HEK293 (cell line): Measurements from ENCODE around the gene NEIL1.
A peak's percentile ranks its signal among the peaks of the same experiment; 100 is the strongest.

Experiments used
- ELK4 ChIP-seq: IDR thresholded peaks from 2 replicates; pipeline ENCODE4 v1.6.1; 2011; ENCODE audit warnings: mild to moderate bottlenecking, low read depth, low read length, borderline replicate concordance
- HOXA7 ChIP-seq: sonication (generic); formaldehyde crosslinking; IDR thresholded peaks from 2 replicates; pipeline ENCODE4 v1.8.1; 2022; ENCODE audit warnings: missing genetic modification reagents, borderline replicate concordance
- KLF16 ChIP-seq: fragments of 450-650 bp; formaldehyde crosslinking; IDR thresholded peaks from 2 replicates; pipeline ENCODE4 v1.5.1; 2017; ENCODE audit warnings: missing biosample characterization, missing genetic modification characterization
- MYNN ChIP-seq: fragments of 450-650 bp; formaldehyde crosslinking; IDR thresholded peaks from 2 replicates; pipeline ENCODE4 v1.5.1; 2016; ENCODE audit warnings: missing biosample characterization, missing genetic modification characterization, borderline replicate concordance
- PATZ1 ChIP-seq: fragments of 450-650 bp; formaldehyde crosslinking; IDR thresholded peaks from 2 replicates; pipeline ENCODE4 v1.5.1; 2016; ENCODE audit warnings: missing biosample characterization, missing genetic modification characterization
- PRDM1 ChIP-seq: fragments of 450-650 bp; formaldehyde crosslinking; IDR thresholded peaks from 2 replicates; pipeline ENCODE4; 2016; ENCODE audit warnings: missing biosample characterization, missing genetic modification characterization
- SALL2 ChIP-seq: fragments of 450-650 bp; formaldehyde crosslinking; IDR thresholded peaks from 2 replicates; pipeline ENCODE4 v1.5.0; 2017; ENCODE audit warnings: missing biosample characterization, mild to moderate bottlenecking, missing genetic modification characterization, borderline replicate concordance
- SETDB1 ChIP-seq: IDR thresholded peaks from one replicate; pipeline ENCODE4 v1.6.1; 2017; ENCODE audit warnings: mild to moderate bottlenecking, low read length, moderate library complexity, mixed read lengths; ENCODE audit not compliant: insufficient read length
- ZFP3 ChIP-seq: fragments of 450-650 bp; formaldehyde crosslinking; IDR thresholded peaks from 2 replicates; pipeline ENCODE4 v1.5.1; 2016; ENCODE audit warnings: low read depth, missing biosample characterization, missing genetic modification characterization
- ZNF112 ChIP-seq: fragments of 450-650 bp; formaldehyde crosslinking; IDR thresholded peaks from 2 replicates; pipeline ENCODE4 v1.5.0; 2017; ENCODE audit warnings: missing biosample characterization, missing genetic modification characterization
- ZNF121 ChIP-seq: fragments of 450-650 bp; formaldehyde crosslinking; IDR thresholded peaks from 2 replicates; pipeline ENCODE4 v1.5.1; 2016; ENCODE audit warnings: missing biosample characterization, missing genetic modification characterization
- ZNF133 ChIP-seq: fragments of 450-650 bp; formaldehyde crosslinking; IDR thresholded peaks from 2 replicates; pipeline ENCODE4 v1.5.1; 2016; ENCODE audit warnings: missing biosample characterization, missing genetic modification characterization
- ZNF138 ChIP-seq: fragments of 450-650 bp; formaldehyde crosslinking; IDR thresholded peaks from 2 replicates; pipeline ENCODE4 v1.5.1; 2016; ENCODE audit warnings: missing biosample characterization, missing genetic modification characterization, borderline replicate concordance
- ZNF155 ChIP-seq: fragments of 450-650 bp; formaldehyde crosslinking; IDR thresholded peaks from 2 replicates; pipeline ENCODE4 v1.5.1; 2016; ENCODE audit warnings: missing biosample characterization, missing genetic modification characterization
- ZNF157 ChIP-seq: fragments of 450-650 bp; formaldehyde crosslinking; IDR thresholded peaks from 2 replicates; pipeline ENCODE4 v1.5.1; 2016; ENCODE audit warnings: missing biosample characterization, missing genetic modification characterization
- ZNF175 ChIP-seq: fragments of 450-650 bp; formaldehyde crosslinking; IDR thresholded peaks from 2 replicates; pipeline ENCODE4 v1.5.1; 2016; ENCODE audit warnings: missing biosample characterization, missing genetic modification characterization
- ZNF18 ChIP-seq: fragments of 450-650 bp; formaldehyde crosslinking; IDR thresholded peaks from 2 replicates; pipeline ENCODE4 v1.5.1; 2016; ENCODE audit warnings: missing biosample characterization, missing genetic modification characterization
- ZNF19 ChIP-seq: fragments of 450-650 bp; formaldehyde crosslinking; IDR thresholded peaks from 2 replicates; pipeline ENCODE4; 2016; ENCODE audit warnings: missing biosample characterization, missing genetic modification characterization, low read depth
- ZNF202 ChIP-seq: fragments of 450-650 bp; formaldehyde crosslinking; IDR thresholded peaks from 2 replicates; pipeline ENCODE4 v1.5.1; 2016; ENCODE audit warnings: missing biosample characterization, missing genetic modification characterization, borderline replicate concordance
- ZNF280D ChIP-seq: fragments of 450-650 bp; formaldehyde crosslinking; IDR thresholded peaks from 2 replicates; pipeline ENCODE4 v1.5.1; 2016; ENCODE audit warnings: missing biosample characterization, missing genetic modification characterization
- ZNF292 ChIP-seq: fragments of 450-650 bp; formaldehyde crosslinking; IDR thresholded peaks from 2 replicates; pipeline ENCODE4 v1.5.1; 2016; ENCODE audit warnings: low read depth, missing biosample characterization, missing genetic modification characterization, borderline replicate concordance
- ZNF394 ChIP-seq: fragments of 450-650 bp; formaldehyde crosslinking; IDR thresholded peaks from 2 replicates; pipeline ENCODE4 v1.5.1; 2016; ENCODE audit warnings: missing biosample characterization, missing genetic modification characterization, mild to moderate bottlenecking, moderate library complexity, borderline replicate concordance
- ZNF426 ChIP-seq: fragments of 450-650 bp; formaldehyde crosslinking; IDR thresholded peaks from 2 replicates; pipeline ENCODE4 v1.5.1; 2017; ENCODE audit warnings: missing biosample characterization, missing genetic modification characterization, mild to moderate bottlenecking, inconsistent platforms, moderate library complexity
- ZNF433 ChIP-seq: fragments of 450-650 bp; formaldehyde crosslinking; IDR thresholded peaks from 2 replicates; pipeline ENCODE4 v1.5.1; 2016; ENCODE audit warnings: missing biosample characterization, missing genetic modification characterization, low read depth
- ZNF473 ChIP-seq: fragments of 450-650 bp; formaldehyde crosslinking; IDR thresholded peaks from 2 replicates; pipeline ENCODE4 v1.5.1; 2017; ENCODE audit warnings: missing biosample characterization, missing genetic modification characterization
- ZNF513 ChIP-seq: fragments of 450-650 bp; IDR thresholded peaks from 2 replicates; pipeline ENCODE4 v1.5.1; 2018; ENCODE audit warnings: missing biosample characterization, missing genetic modification characterization
- ZNF530 ChIP-seq: fragments of 450-650 bp; formaldehyde crosslinking; IDR thresholded peaks from 2 replicates; pipeline ENCODE4 v1.5.1; 2016; ENCODE audit warnings: low read depth, missing biosample characterization, missing genetic modification characterization
- ZNF76 ChIP-seq: fragments of 450-650 bp; formaldehyde crosslinking; IDR thresholded peaks from 2 replicates; pipeline ENCODE4; 2016; ENCODE audit warnings: low read depth, missing biosample characterization, missing genetic modification characterization, borderline replicate concordance
- ZNF768 ChIP-seq: fragments of 450-650 bp; formaldehyde crosslinking; IDR thresholded peaks from 2 replicates; pipeline ENCODE4 v1.5.1; 2018; ENCODE audit warnings: missing biosample characterization, mild to moderate bottlenecking, missing genetic modification characterization
- ZNF791 ChIP-seq: fragments of 450-650 bp; formaldehyde crosslinking; IDR thresholded peaks from 2 replicates; pipeline ENCODE4 v1.5.1; 2016; ENCODE audit warnings: missing biosample characterization, missing genetic modification characterization
- ZXDB ChIP-seq: fragments of 450-650 bp; formaldehyde crosslinking; IDR thresholded peaks from 2 replicates; pipeline ENCODE4 v1.5.1; 2016; ENCODE audit warnings: missing biosample characterization, missing genetic modification characterization

The NEIL1 gene

GRCh38 chr15:75347222-75348033 lies 589 bp downstream of the NEIL1 start (continued):
- no peak for TF ChIP-seq ZNF133
- no peak for TF ChIP-seq ZNF433 (tag by site-specific recombination)
- TF ChIP-seq ZNF202 (tag by site-specific recombination), result 0 out of 2 replicates have a peak, but pooled peaks have one; percentile 7
- no peak for TF ChIP-seq SETDB1
- TF ChIP-seq ZNF280D (tag by site-specific recombination), result no peak
- no peak for TF ChIP-seq ZNF513 (tag by site-specific recombination)
- no peak for TF ChIP-seq ELK4
- no peak for TF ChIP-seq HOXA7 (CRISPR knock-in tag)
- no peak for TF ChIP-seq ZFP3 (tag by site-specific recombination)
- TF ChIP-seq ZNF292, result no peak
- no peak for TF ChIP-seq ZNF155 (tag by site-specific recombination)
- no peak for TF ChIP-seq ZNF791 (tag by site-specific recombination)
- TF ChIP-seq MYNN (tag by site-specific recombination), result peak; percentile 50; the same call in 1 of the 2 replicates
- peak; percentile 99 for TF ChIP-seq PATZ1
- peak; percentile 92 for TF ChIP-seq ZNF76 (tag by site-specific recombination)
- no peak for TF ChIP-seq PRDM1
- peak; percentile 71 for TF ChIP-seq ZNF394 (tag by site-specific recombination)
- no peak for TF ChIP-seq ZNF138 (tag by site-specific recombination)
- TF ChIP-seq ZNF175 (tag by site-specific recombination), result no peak
- peak; percentile 96 for TF ChIP-seq ZXDB (tag by site-specific recombination)
- TF ChIP-seq ZNF768 (tag by site-specific recombination), result no peak; the same call in 1 of the 2 replicates
- TF ChIP-seq ZNF19, result no peak
- TF ChIP-seq SALL2 (tag by site-specific recombination), result no peak
- no peak for TF ChIP-seq ZNF473 (tag by site-specific recombination)
- 0 out of 2 replicates have a peak, but pooled peaks have one; percentile 36 for TF ChIP-seq ZNF121
- peak; percentile 98 for TF ChIP-seq KLF16 (tag by site-specific recombination)
- TF ChIP-seq ZNF112 (tag by site-specific recombination), result no peak
- no peak for TF ChIP-seq ZNF18 (tag by site-specific recombination)
- peak; percentile 34; the same call in 1 of the 2 replicates for TF ChIP-seq ZNF157 (tag by site-specific recombination)
- TF ChIP-seq ZNF530 (tag by site-specific recombination), result no peak
- TF ChIP-seq ZNF426 (tag by site-specific recombination), result no peak
